ENCODE data around the gene RSPRY1. TPM values are rescaled to one million over a fixed set of nuclear protein-coding genes. Genes with fewer than 3 reads are reported as not detected.
"Not testable (repeated sequence)": the region's sequence is repeated elsewhere in the genome, so short reads cannot be mapped to it uniquely, and the experiment has no call there.

Gene RSPRY1
- total RNA-seq, 1 donor from 2014 or later: 49.9 TPM

GRCh38 chr16:57186872-57187854 lies 1.0 kb downstream of the RSPRY1 start:
- DNase-seq: peak; percentile 62

GRCh38 chr16:57187902-57188710 lies 2.0 kb downstream of the RSPRY1 start:
- peak; percentile 16 for DNase-seq

- no peak for DNase-seq
These were observed 2.5 kb downstream of the RSPRY1 start for GRCh38 chr16:57188711-57189002.

- not testable (repeated sequence) for DNase-seq
These were observed 3.4 kb downstream of the RSPRY1 start for GRCh38 chr16:57189527-57189926.

GRCh38 chr16:57190136-57190535 lies 4.0 kb downstream of the RSPRY1 start:
- DNase-seq: no peak

GRCh38 chr16:57191056-57191571 lies 5.0 kb downstream of the RSPRY1 start:
- no peak for DNase-seq

- DNase-seq: no peak
These were observed 6.0 kb downstream of the RSPRY1 start for GRCh38 chr16:57192146-57192545.

GRCh38 chr16:57192720-57193486 lies 6.8 kb downstream of the RSPRY1 start:
- no peak for DNase-seq

- DNase-seq: peak; percentile 37
These were observed 8.4 kb downstream of the RSPRY1 start for GRCh38 chr16:57194512-57194911.

- no peak for DNase-seq
These were observed 10.2 kb downstream of the RSPRY1 start for GRCh38 chr16:57196286-57196685.

- DNase-seq: no peak
These were observed 10.6 kb downstream of the RSPRY1 start for GRCh38 chr16:57196753-57197152.

- DNase-seq: not testable (repeated sequence)
These were observed 14.2 kb downstream of the RSPRY1 start for GRCh38 chr16:57200321-57200720.

- DNase-seq: not testable (repeated sequence)
These were observed 14.8 kb downstream of the RSPRY1 start for GRCh38 chr16:57200926-57201325.

GRCh38 chr16:57202095-57202886 lies 16.2 kb downstream of the RSPRY1 start:
- DNase-seq: no peak

GRCh38 chr16:57203451-57203850 lies 17.3 kb downstream of the RSPRY1 start:
- DNase-seq: no peak

- DNase-seq: no peak
These were observed 18.5 kb downstream of the RSPRY1 start for GRCh38 chr16:57204675-57205074.

GRCh38 chr16:57208926-57209325 lies 22.8 kb downstream of the RSPRY1 start:
- no peak for DNase-seq

- no peak for DNase-seq
These were observed 23.7 kb downstream of the RSPRY1 start for GRCh38 chr16:57209780-57210179.

- DNase-seq: no peak
These were observed 27.3 kb downstream of the RSPRY1 start for GRCh38 chr16:57213462-57213861.

- no peak for DNase-seq
These were observed 30.8 kb downstream of the RSPRY1 start for GRCh38 chr16:57216968-57217367.

GRCh38 chr16:57223057-57223456 lies 36.9 kb downstream of the RSPRY1 start:
- DNase-seq: no peak
